CD14-positive monocyte (primary cell): ENCODE measurements around the gene LDLRAP1. TPM values are rescaled to one million over a fixed set of nuclear protein-coding genes. Genes with fewer than 3 reads are reported as not detected.
"Not testable (repeated sequence)": the region's sequence is repeated elsewhere in the genome, so short reads cannot be mapped to it uniquely, and the experiment has no call there.

Experiments
- DNase-seq, 3 donors: peaks; one replicate each; pipeline ENCODE4 v3.0.0-alpha.2; 2011 to 2022
- H2AFZ ChIP-seq: 2 replicates; pipeline ENCODE4 v1.6.0; 2012; ENCODE audit warnings: mild to moderate bottlenecking, low read depth, low read length, inconsistent platforms; ENCODE audit not compliant: insufficient read depth, poor library complexity, severe bottlenecking
- H3K27ac ChIP-seq, 2 donors: 1 replicate in 1 of 2; 2 replicates in 1 of 2; pipeline ENCODE4 v1.5.1; 2012 to 2013; ENCODE audit warnings: low read length in 2 of 2, control low read depth in 1 of 2, inconsistent platforms in 1 of 2, low read depth in 1 of 2, mild to moderate bottlenecking in 1 of 2
- H3K27me3 ChIP-seq, 2 donors: one replicate each; pipeline versions ENCODE4 v1.6.0 to v1.6.1; 2011 to 2013; ENCODE audit warnings: low read length in 2 of 2; ENCODE audit not compliant: control insufficient read depth in 2 of 2, insufficient read depth in 2 of 2
- H3K36me3 ChIP-seq, 2 donors: replicated peaks in 1 of 2; 1 replicate in 1 of 2; 2 replicates in 1 of 2; pipeline versions ENCODE4 v1.5.1 to v1.6.1; 2012 to 2013; ENCODE audit warnings: low read length in 2 of 2, control low read depth in 1 of 2, inconsistent platforms in 1 of 2, mild to moderate bottlenecking in 1 of 2; ENCODE audit not compliant: insufficient read depth in 2 of 2, control insufficient read depth in 1 of 2
- H3K4me1 ChIP-seq, 2 donors: 1 replicate in 1 of 2; 2 replicates in 1 of 2; pipeline versions ENCODE4 v1.5.1 to v1.6.1; 2012 to 2013; ENCODE audit warnings: low read length in 2 of 2, control low read depth in 1 of 2, inconsistent platforms in 1 of 2, mild to moderate bottlenecking in 1 of 2, moderate library complexity in 1 of 2; ENCODE audit not compliant: insufficient read depth in 2 of 2, control insufficient read depth in 1 of 2
- H3K4me2 ChIP-seq: replicated peaks from 2 replicates; pipeline ENCODE3; 2012; ENCODE audit warnings: low read length, moderate library complexity, mild to moderate bottlenecking; ENCODE audit not compliant: poor library complexity, severe bottlenecking; ENCODE audit errors: extremely low read depth
- H3K4me3 ChIP-seq, 3 experiments: fragments of 200-600 bp in 1 of 3; sonication (generic) in 1 of 3; replicated peaks in 1 of 3; 1 replicate in 2 of 3; 2 replicates in 1 of 3; pipeline ENCODE4 v1.5.1; 2011 to 2013; ENCODE audit warnings: low read length in 3 of 3, mild to moderate bottlenecking in 3 of 3, control low read depth in 2 of 3, low read depth in 2 of 3, inconsistent platforms in 1 of 3, moderate library complexity in 1 of 3
- H3K79me2 ChIP-seq: 2 replicates; pipeline ENCODE4 v1.6.0; 2012; ENCODE audit warnings: mild to moderate bottlenecking, control low read depth, inconsistent platforms, low read length, moderate library complexity; ENCODE audit not compliant: insufficient read depth
- H3K9ac ChIP-seq: 2 replicates; pipeline ENCODE4 v1.6.0; 2017; ENCODE audit warnings: low read length, mild to moderate bottlenecking; ENCODE audit not compliant: insufficient read depth, poor library complexity, severe bottlenecking
- H3K9me3 ChIP-seq, 2 donors: replicated peaks in 1 of 2; 1 replicate in 1 of 2; 2 replicates in 1 of 2; pipeline versions ENCODE4 v1.5.1 to v1.6.1; 2012 to 2013; ENCODE audit warnings: low read length in 2 of 2, control low read depth in 1 of 2; ENCODE audit not compliant: control insufficient read depth in 1 of 2, insufficient read depth in 1 of 2
- H4K20me1 ChIP-seq: 2 replicates; pipeline ENCODE4 v1.6.0; 2012; ENCODE audit warnings: mild to moderate bottlenecking, low read length, control low read depth, moderate library complexity; ENCODE audit not compliant: insufficient read depth
- H3K27ac Mint-ChIP-seq, 7 donors: one replicate each; pipeline ENCODE4 v1.8.0; 2020; ENCODE audit warnings: mild to moderate bottlenecking in 7 of 7, mixed read lengths in 7 of 7, moderate library complexity in 6 of 7, inconsistent platforms in 2 of 7
- H3K27me3 Mint-ChIP-seq, 3 donors: one replicate each; pipeline ENCODE4 v1.8.0; 2021 to 2022; ENCODE audit warnings: low read depth in 3 of 3, mild to moderate bottlenecking in 3 of 3, mixed read lengths in 3 of 3, moderate library complexity in 3 of 3, inconsistent platforms in 1 of 3
- H3K36me3 Mint-ChIP-seq, 2 donors: one replicate each; pipeline ENCODE4 v1.8.0; 2020; ENCODE audit warnings: mixed read lengths in 2 of 2, inconsistent platforms in 1 of 2, mild to moderate bottlenecking in 1 of 2
- H3K4me1 Mint-ChIP-seq: one replicate; pipeline ENCODE4 v1.8.0; 2020; ENCODE audit warnings: mild to moderate bottlenecking, mixed read lengths
- H3K4me3 Mint-ChIP-seq, 2 donors: one replicate each; pipeline ENCODE4 v1.8.0; 2020; ENCODE audit warnings: mild to moderate bottlenecking in 2 of 2, mixed read lengths in 2 of 2, moderate library complexity in 1 of 2
- H3K9me3 Mint-ChIP-seq, 7 donors: one replicate each; pipeline ENCODE4 v1.8.0; 2020 to 2022; ENCODE audit warnings: mixed read lengths in 7 of 7, mild to moderate bottlenecking in 6 of 7, moderate library complexity in 6 of 7, inconsistent platforms in 2 of 7
- CTCF ChIP-seq: fragments of 200-600 bp; IDR thresholded peaks from one replicate; pipeline ENCODE4 v1.8.0; 2022; ENCODE audit warnings: antibody characterized with exemption, mild to moderate bottlenecking
- WGBS: methylation state at CpG from one replicate; pipeline ENCODE4 v1.1.5; 2013; ENCODE audit warnings: missing lambda C conversion rate; ENCODE audit not compliant: insufficient coverage; 5-methylcytosine and 5-hydroxymethylcytosine counted together
- intact Hi-C, 2 donors: fragments of 100-400 bp; cut with micrococcal nuclease; formaldehyde crosslinking; loops; one replicate each; pipeline versions ENCODE4 v1.15.0 to v1.15.1; 2023
- polyA plus RNA-seq, 3 donors: library from polyadenylated mRNA; depleted of rRNA in 1 of 3; unstranded in 2 of 3; stranded (reverse) in 1 of 3; fragments of 300-500 nt in 2 of 3; fragments of >200 nt in 1 of 3; fragmentation: Illumina TruSeq in 2 of 3; gene quantifications; 1 replicate in 2 of 3; 2 replicates in 1 of 3; pipeline ENCODE4 v1.2.3, GENCODE V29; 2012 to 2021

Gene LDLRAP1
- polyA plus RNA-seq, 3 donors: 12.8 to 18.5 (median 14.6) TPM

DNA sequence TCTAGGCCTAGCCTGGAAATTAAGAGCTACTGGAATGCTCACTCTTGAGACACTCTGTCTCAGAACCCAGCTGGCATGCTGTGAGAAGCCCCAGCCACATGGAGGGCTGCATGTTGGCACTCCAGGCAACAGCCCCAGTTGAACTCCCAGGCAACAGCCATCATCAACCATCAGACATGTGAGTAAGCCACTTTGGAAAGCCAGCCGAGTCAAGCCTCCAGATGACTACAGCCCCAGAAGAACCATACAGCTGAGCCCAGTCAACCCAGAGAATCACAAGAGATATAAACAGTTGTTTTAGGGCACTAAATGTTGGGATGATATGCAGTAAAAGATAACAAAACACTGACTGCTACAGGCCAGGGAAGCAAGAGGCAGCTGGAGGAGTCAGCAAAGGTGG is 55.5 kb downstream of the LDLRAP1 start:
- peaks cover 0 to 3% of the 10 kb centered on the region in 2 donors for H3K9me3 ChIP-seq
- H4K20me1 ChIP-seq: no peaks in the 10 kb centered on the region
- H3K27me3 ChIP-seq: no peaks in the 10 kb centered on the region
- H3K36me3 ChIP-seq: no peaks in the 10 kb centered on the region
- no CpG with 5 or more reads among the region's 1 CpG for WGBS
- H3K4me1 ChIP-seq: no peaks in the 10 kb centered on the region
- intact Hi-C loops: no loop called here
- Mint-ChIP-seq H3K4me1 (no peaks in the 10 kb centered on the region), H3K36me3 (no peaks in the 10 kb centered on the region), H3K4me3 (no peak overlapping the region), H3K9me3 (peaks cover 0 to 3% (median 0%) of the 10 kb centered on the region in 7 donors), H3K27ac (no peak overlapping the region), H3K27me3 (peaks cover 2 to 7% (median 6%) of the 10 kb centered on the region in 3 donors)
- H3K9ac ChIP-seq: no peak overlapping the region
- no peak for TF ChIP-seq CTCF
- no peaks in the 10 kb centered on the region for H3K79me2 ChIP-seq
- H2AFZ ChIP-seq: no peak overlapping the region
- H3K4me2 ChIP-seq: no peak overlapping the region
- no peak for DNase-seq
- H3K4me3 ChIP-seq: no peak overlapping the region
- H3K27ac ChIP-seq: no peak overlapping the region

DNA sequence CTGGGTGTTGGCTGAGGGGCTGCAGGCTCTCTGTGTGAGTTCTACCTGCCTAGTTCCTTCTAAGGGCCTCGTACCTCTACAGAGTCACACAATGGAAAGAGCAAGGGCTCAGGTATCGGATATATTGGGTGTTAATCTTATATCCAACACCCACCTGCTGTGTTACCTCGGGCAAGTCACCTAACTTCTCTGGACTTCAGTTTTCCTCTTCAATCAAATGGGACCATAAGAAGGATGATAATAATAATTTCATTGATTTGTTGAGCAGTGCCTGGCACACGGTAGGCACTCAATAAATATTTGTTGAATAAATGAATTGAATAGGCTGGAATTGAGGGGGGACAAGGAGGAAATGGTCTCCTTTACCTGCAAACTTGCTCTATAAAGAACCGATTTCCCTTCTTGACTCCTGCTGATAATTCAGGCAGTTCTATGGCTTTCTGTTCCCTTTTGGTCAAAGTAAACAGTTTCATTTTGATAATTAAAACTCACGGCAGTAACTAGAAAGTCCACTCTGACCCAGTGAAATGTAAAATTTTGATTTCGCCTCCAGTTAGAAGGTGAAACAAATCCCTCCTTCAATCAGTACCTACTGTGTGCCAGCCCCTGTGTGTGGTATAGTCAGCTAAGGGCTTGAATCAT is 56.7 kb downstream of the LDLRAP1 start:
- no peaks in the 10 kb centered on the region for H3K27me3 ChIP-seq
- no peak overlapping the region for H3K4me2 ChIP-seq
- H3K27me3 Mint-ChIP-seq: peaks cover 4 to 7% (median 4%) of the 10 kb centered on the region in 3 donors
- no peaks in the 10 kb centered on the region for H3K79me2 ChIP-seq
- no peak overlapping the region for H3K27ac ChIP-seq
- H3K27ac Mint-ChIP-seq: peak overlapping the region in 1 of 7 donors; percentile 16
- no peak overlapping the region for H3K4me3 Mint-ChIP-seq
- DNase-seq: no peak
- WGBS: 40% methylated on average over 1 of the region's 7 CpGs
- no peak overlapping the region for H3K4me3 ChIP-seq
- H4K20me1 ChIP-seq: no peaks in the 10 kb centered on the region
- intact Hi-C loops: no loop called here
- H3K36me3 ChIP-seq: no peaks in the 10 kb centered on the region
- peaks cover 0 to 3% (median 0%) of the 10 kb centered on the region in 7 donors for H3K9me3 Mint-ChIP-seq
- H3K9ac ChIP-seq: no peak overlapping the region
- H2AFZ ChIP-seq: no peak overlapping the region
- H3K4me1 ChIP-seq: no peaks in the 10 kb centered on the region
- H3K4me1 Mint-ChIP-seq: no peaks in the 10 kb centered on the region
- H3K36me3 Mint-ChIP-seq: no peaks in the 10 kb centered on the region
- H3K9me3 ChIP-seq: peaks cover 0 to 3% of the 10 kb centered on the region in 2 donors
- no peak for TF ChIP-seq CTCF

DNA sequence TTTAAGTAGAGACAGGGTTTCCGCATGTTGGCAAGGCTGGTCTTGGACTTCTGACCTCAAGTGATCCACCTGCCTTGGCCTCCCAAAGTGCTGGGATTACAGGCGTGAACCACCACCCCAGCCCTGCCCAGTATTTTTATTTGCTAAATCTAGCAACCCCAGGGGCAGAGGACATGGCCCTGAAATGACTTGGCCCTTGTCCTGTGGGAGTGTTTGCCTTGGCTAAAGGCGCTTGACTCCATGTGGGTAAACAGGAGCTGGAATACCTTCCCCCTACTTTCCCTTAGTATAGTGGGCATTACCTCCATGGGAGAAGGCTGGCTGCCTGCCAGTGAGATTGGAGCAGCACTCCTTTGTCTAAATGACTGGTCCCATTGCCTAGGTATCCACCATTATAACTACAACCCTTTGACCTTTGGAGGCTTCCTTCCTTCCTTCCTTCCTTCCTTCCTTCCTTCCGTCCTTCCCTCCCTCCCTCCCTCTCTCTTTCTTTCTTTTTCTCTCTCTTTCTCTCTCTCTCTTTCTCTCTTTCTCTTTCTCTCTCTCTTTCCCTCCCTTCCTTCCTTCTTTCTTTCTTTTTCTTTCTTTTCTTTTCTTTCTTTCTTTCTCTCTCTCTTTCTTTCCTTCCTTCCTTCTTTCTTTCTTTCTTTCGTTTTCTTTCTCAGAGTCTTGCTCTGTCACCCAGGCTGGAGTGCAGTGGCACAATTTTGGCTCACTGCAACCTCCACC is 57.7 kb downstream of the LDLRAP1 start:
- H3K9ac ChIP-seq, H3K79me2 ChIP-seq, H3K36me3 Mint-ChIP-seq, H3K27ac Mint-ChIP-seq, H3K27me3 Mint-ChIP-seq, H3K4me2 ChIP-seq, H4K20me1 ChIP-seq, H3K36me3 ChIP-seq, H3K9me3 ChIP-seq, DNase-seq, H3K27ac ChIP-seq, intact Hi-C loops, H3K4me3 Mint-ChIP-seq, H3K4me3 ChIP-seq, H3K4me1 Mint-ChIP-seq, H3K9me3 Mint-ChIP-seq, H3K27me3 ChIP-seq, H2AFZ ChIP-seq, H3K4me1 ChIP-seq: not testable (repeated sequence)
- 84% methylated on average over 3 of the region's 5 CpGs for WGBS
